Measurements from ENCODE around the gene REG1A.

REG1A gene

GRCh38 chr2:79120194-79120713 lies at the start of gene REG1A:
Gene REG1A, plus strand, starts transcription at chr2:79120488. Its CDS starts 374 bp downstream, at chr2:79120862.
- no peak for DNase-seq

GRCh38 chr2:79071078-79071477 lies 49.2 kb upstream of the REG1A start:
- DNase-seq, result no peak

- DNase-seq, result no peak
These were observed 37.3 kb upstream of the REG1A start for GRCh38 chr2:79082987-79083386.

- DNase-seq, result no peak
These were observed 36.6 kb upstream of the REG1A start for GRCh38 chr2:79083597-79084251.

GRCh38 chr2:79084495-79085135 lies 35.7 kb upstream of the REG1A start:
- no peak for DNase-seq

GRCh38 chr2:79085382-79085781 lies 34.9 kb upstream of the REG1A start:
- DNase-seq, result no peak

- DNase-seq, result no peak
These were observed 34.0 kb upstream of the REG1A start for GRCh38 chr2:79086255-79086654.

- DNase-seq, result no peak
These were observed 32.4 kb upstream of the REG1A start, which contains the start of gene REG1B for GRCh38 chr2:79087785-79088364. Gene REG1B, minus strand, starts transcription at chr2:79087993. Its CDS starts 381 bp downstream, at chr2:79087612.

- DNase-seq, result no peak
These were observed 29.6 kb upstream of the REG1A start for GRCh38 chr2:79090693-79091092.

GRCh38 chr2:79097843-79098242 lies 22.4 kb upstream of the REG1A start:
- no peak for DNase-seq

- DNase-seq, result no peak
These were observed 21.1 kb upstream of the REG1A start for GRCh38 chr2:79099140-79099686.

GRCh38 chr2:79100285-79100684 lies 20.0 kb upstream of the REG1A start:
- no peak for DNase-seq

- no peak for DNase-seq
These were observed 19.3 kb upstream of the REG1A start for GRCh38 chr2:79101024-79101423.

- no peak for DNase-seq
These were observed 17.1 kb upstream of the REG1A start for GRCh38 chr2:79103214-79103613.

- no peak for DNase-seq
These were observed 15.0 kb upstream of the REG1A start for GRCh38 chr2:79105259-79105658.

- DNase-seq, result no peak
These were observed 8.0 kb upstream of the REG1A start for GRCh38 chr2:79112269-79112668.

- no peak for DNase-seq
These were observed 5.3 kb upstream of the REG1A start for GRCh38 chr2:79114797-79115494.

GRCh38 chr2:79116997-79117928 lies 3.0 kb upstream of the REG1A start:
- DNase-seq, result no peak

- no peak for DNase-seq
These were observed 2.4 kb downstream of the REG1A start for GRCh38 chr2:79122676-79123075.

- no peak for DNase-seq
These were observed 4.8 kb downstream of the REG1A start for GRCh38 chr2:79124907-79125720.

GRCh38 chr2:79125721-79125985 lies 5.4 kb downstream of the REG1A start:
- DNase-seq, result no peak
